Stimulated activated CD8-positive, alpha-beta memory T cell treated with anti-CD3 and anti-CD28 coated beads, Interleukin-7, amount 100 ng/mL, for 24 hours (primary cell): Measurements from ENCODE around the gene PPP1R13L.

ENCODE experiments used
- DNase-seq: peaks from one replicate; pipeline ENCODE4 v3.0.0-alpha.2; 2020; ENCODE audit warnings: low read depth

PPP1R13L gene

DNA sequence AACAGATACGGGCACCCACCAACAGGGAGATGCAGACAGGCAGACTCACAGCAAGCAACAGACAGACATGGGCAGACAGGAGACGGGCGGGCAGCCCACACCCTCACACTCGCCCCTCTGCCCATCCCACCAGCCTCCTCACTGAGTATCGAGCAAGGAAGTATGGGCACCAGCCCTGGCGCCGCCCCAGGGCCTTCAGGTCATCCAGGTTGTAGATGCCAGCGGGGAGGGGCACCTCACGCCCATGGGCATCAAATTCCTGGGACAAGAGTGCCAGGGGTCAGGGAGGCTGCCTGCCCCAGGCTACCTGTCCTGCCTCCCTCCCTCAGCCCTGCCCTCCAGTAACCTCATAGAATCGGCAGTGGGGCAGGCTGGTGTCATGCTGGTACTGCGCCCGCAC lies 40.2 kb downstream of the PPP1R13L start:
- DNase-seq, result no peak

DNA sequence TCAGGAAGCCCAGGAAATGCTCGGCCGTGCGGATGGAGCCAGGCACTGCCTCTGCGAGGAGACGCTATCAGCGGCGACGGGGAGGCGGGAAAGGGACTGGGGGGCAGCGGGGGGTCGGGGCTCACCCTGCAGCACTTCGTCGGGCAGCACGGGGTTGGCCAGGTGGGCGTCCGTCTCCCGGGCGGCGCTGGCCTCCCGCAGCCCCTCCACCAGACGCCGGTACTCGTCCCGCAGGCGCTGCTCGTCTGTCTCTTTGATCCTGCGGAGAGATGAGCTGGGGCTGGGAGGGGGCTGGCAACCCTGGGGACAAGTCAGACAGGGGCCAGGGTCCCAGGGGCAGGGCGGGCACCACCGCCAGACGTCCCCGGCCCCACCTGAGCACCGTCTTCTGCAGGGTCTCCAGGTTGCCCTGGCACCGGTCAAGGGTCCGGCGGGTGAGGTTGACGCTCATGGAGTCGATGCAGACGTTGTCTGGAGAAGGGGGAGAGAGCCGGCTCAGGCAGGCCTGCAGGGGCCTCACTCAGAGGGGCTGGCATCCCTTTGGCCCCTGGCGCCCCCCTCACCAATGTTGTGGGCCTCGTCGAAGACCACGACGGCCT lies 40.9 kb downstream of the PPP1R13L start:
- DNase-seq, result no peak

DNA sequence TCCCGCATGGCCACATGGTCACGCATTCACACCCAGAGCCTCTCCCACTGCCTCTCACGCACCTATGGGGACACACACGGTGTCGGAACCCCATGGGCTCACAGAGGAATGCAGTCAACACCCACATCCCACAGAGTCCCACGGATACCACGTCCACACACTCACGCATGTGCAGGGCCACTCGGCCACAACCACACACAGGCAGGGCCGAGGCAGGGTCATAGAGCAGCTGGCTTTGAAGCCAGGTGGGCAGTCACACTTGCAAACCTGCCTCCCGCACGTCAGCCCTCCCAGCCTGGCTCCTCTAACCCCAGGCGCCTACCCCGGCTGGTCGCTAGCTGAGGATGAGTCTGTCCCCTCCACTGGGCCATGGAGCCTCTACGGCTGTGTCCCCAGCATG lies 42.6 kb downstream of the PPP1R13L start:
- DNase-seq, result no peak

DNA sequence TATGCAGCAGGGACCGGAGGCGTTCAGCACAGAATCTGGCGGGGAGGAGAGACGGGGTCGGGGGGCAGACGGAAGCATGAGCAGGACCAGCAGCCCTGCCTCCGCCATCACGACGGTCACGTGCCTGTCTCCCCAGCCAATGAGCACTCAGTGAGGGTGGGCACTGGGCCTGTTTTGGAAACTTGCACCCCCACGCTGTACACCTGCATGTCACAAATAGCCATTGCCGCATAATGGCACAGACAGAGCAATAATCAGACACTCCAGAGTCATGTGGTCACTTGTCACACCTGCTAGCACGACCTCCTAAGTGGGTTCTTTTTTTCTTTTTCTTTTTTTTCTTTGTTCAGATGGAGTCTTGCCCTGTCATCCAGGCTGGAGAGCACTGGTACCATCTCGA lies 43.3 kb downstream of the PPP1R13L start:
- DNase-seq, result no peak

DNA sequence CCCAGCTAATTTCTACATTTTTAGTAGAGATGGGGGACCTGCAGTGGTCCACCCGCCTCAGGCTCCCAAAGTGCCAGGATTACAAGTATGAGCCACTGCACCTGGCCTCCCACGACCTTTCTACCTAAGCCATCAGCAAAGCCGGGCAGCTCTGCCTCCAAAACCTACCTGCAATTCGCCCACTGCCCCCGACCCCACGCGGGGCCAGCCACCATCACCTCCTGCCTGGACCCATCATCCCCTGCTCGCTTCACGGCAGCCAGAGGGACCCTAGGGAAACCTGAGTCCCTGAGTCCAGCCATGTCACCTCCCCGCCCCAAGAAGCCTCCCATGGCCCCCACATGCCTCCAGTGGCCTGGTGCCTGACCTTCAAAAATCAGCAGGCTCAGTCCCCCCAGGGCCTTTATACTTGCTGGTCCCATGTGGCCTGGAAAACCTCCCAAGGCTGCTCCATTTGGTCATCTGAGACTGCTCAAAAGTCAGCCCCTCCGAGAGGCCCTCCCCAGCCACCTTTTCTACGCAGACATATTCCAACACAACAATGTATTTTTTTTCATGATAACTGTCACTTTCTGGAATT lies 46.6 kb downstream of the PPP1R13L start:
- DNase-seq, result no peak

DNA sequence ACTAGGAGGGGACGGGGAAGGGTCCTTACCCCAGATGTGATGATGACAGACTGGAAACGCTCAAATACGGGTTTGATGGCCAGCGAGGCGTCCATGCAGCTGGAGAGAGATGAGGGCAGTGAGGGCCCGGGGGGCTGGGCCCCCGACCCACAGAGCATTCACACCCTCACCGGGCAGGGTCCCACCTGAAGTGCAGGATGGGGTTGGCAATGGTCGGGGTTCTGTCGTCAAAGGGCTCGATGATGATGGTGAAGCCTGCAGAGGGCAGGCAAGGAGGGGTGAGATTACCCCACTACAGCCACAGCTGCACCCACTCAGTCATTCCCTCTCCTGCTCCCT lies 47.5 kb downstream of the PPP1R13L start:
- no peak for DNase-seq

DNA sequence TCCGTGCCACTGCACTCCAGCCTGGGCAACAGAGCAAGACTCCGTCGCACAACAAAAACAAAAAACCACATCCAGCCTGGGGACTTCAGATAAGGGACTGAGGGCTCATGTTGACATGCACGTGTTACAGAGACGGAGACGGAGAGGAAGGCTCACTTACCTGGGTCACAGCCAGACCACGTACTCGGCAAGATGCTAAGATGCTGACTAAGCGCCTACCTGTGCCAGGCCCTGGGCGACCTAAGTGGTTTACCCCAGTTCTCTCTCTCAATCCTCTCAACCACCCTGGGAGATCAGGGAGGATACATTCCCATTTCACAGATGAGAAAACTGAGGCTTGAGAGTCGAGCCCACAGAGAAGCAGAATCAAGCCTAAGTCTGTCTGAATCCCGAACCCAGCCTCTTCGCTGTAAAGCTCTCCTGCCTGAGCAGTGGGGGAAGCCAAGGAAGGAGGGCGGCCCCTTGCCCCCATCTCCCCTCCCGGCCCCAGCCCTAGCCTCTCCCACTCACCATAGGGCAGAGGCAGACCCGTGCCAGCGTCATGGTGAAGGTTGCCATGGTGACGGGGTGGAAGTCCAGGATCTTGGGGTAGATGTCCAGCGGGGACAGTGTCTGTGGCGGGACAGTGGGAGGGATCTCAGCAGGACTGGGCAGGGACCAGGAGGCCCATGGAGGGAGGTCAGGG lies 48.0 kb downstream of the PPP1R13L start:
- no peak for DNase-seq

DNA sequence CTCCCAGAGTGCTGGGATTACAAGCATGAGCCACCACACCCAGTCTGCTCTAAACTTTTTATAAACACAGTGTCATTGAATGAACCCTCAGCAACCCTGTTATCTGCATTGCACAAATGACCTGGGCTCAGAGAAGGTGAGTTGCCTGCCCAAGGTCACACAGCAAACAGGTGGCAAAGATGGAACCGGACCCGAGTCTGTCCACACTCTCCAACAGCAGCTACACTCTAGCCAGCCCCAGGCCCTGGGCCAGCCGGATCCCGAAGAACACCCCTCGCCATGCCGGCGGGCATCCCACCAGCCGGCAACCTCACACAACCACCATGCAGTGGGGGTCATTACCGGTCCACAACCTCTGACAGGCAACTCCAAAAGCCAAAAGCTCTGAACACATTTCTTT lies 49.0 kb downstream of the PPP1R13L start:
- no peak for DNase-seq

DNA sequence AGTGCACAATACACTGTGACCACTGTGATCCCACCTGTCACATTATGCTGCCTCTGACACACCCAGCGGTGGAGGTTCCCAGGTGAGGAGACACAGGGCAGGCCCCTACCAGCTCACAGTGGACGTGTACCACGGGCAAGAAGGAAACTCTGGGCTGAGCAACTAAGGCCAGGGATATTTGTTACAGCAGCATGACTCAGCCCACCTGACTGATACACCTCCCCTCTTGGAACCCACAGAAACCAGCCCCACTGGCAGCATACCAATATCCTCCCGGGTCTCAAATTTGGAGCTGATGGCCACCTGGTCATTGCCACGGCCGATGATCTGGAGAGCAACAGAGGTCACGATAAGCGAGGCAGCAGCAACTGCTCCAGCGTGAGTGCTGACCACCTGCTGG lies 49.5 kb downstream of the PPP1R13L start:
- DNase-seq, result no peak

DNA sequence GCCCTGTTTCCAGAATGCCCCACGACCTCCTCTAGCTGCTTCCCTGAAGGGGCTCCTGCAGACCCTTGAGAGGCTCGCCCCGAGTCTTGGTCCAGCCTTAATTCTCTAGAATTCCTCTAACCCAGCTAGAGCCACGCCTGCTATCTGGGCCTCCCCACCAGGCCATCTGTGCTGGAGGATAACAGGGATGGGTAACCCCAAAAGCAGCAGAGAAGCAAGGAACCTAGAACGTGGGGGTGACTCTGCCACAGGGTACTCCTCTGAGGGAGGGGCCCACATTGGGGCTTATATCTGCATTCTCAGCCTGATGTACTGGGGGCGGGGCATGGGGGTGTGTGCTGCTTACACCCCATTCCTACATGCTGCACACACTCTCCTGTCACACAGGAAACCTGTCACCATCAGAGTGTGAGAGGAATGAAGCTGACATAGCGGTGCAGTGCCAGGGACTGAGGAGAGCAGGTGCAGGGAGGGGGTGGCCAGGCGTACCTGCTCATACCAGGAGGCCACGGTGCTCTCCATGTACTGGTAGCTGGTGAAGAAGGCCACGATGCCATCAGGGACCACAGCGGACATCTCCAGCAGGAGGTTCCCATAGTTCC lies 50.5 kb downstream of the PPP1R13L start:
- no peak for DNase-seq

DNA sequence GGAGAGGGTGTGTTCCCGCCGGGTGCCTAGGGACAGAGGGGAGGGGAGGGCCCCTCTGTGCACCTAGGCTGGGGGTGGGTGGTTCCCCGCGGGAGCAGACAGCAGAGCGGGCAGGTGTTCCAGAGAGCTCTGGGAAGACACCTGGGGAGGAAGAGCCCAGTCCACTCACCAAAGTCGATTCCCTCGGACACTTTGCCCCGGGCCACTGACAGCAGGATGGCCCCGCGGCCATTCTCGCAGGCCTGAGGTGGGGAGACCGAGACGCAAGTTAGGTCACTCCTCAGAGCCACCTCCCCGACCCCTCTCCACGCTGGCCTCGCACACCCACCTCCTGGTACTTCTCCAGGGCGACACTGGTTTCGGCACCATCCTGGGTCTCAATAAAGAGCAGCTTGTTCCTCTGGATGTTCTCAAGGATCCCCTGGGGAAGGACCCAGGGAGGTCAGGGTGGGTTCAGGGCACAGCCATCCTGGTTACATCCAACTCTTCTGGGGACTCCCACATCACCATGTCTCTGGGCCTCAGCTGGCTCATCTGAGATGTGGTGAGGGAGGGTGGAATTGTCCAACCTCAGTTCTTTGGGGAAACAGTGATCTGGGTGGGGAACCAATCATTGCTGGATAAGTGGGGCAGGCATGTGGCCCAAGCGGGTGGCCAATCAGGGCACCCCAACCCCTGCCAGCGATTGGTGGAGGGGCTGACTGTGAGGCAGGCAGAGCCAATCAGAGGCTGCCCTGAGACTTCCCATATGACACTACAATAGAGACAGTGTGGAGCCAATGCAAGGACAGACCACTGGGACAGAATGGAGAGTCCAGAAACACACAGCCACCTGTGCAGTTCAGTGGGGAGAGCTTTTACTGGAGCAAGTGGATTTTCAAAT lies 51.7 kb downstream of the PPP1R13L start:
- DNase-seq, result no peak

DNA sequence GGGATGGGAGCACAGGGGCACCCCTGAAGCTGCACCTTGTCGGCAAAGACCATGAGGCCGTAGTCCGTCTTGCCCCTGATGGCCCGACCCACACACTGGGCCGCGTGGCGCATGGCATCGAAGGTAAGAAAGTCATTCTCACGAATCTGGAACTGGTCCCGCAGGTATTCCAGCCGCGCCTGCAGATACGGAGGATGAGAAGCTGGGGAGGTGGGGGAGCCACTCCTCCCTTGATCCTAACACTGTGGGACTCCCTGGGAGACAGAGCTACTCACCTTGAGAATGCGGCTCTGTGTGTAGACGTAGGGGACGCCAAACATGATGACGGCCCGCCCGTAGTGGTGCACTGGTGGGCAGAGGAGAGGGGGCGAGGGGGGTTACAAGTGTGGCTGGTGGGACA lies 52.4 kb downstream of the PPP1R13L start:
- DNase-seq, result no peak

DNA sequence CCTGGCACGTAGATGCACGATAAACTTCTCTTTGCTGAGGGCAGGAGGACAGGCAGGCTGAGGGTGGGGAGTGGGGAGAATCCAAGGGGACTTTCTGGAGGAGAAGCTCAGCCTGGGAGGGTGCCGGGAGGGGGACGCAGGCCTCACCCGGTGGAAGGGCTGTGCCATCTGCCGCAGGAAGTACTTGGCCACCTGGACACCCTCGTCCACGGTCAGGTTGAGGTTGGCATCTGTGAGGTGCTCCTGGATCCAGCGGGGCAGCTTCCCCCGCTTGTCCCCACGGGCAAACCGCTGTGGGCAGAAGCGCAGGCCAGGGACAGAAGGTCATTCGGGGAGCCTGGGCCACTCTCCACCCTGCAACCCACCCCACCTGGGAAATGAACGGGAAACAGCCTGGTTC lies 52.8 kb downstream of the PPP1R13L start:
- DNase-seq, result no peak

DNA sequence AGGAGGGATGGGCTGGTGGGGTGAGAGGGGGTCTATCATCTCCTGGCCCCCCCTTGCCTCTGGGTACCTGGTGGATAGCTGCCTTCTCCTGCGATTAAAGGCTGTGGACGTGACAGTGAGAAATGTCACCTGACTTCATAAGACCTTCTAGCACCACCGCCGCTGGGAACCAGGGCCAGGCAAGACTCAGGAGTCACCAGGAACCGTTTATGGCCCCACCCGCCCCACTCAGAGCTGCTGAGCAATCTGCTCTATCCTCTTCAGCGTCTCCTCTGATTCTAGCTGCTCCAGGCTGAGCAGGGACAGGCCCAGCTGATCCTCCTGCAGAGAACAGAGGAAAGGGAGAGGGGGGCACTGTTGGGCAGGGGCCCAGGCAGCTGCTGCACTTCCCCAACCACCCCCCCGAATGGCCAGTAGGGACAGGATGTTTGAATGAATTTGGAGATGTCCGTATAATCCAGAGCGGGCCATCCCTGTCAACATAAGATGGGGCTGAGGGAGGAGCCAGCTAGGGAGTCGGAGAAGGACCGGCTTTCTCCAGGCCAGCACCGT lies 53.4 kb downstream of the PPP1R13L start:
- DNase-seq, result no peak

DNA sequence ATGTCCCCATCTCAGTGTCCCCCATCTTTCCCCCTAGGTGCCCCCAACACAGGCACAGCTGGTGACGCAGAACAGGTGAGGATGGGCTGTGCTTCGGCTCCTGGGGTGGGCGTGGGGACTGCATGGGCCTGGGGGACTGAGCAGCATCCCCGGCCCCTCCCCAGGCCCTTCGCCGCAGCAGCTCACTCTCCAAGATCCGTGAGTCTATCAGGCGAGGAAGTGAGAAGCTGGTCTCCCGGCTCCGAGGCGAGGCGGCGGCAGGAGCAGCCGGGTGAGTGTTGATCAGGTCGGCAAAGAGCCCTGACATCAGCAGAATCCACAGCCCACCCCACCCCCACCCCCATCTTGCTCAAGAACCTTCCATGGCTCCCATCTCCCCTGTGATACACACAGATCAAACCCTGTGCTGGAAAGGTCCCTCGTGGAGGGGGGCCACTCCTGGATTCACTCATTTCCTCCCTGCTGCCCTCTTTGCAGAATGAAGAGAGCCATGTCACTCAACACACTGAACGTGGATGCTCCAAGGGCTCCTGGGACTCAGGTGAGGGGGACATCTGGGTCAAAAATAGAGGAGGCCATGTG lies 54.3 kb downstream of the PPP1R13L start:
- DNase-seq, result no peak

DNA sequence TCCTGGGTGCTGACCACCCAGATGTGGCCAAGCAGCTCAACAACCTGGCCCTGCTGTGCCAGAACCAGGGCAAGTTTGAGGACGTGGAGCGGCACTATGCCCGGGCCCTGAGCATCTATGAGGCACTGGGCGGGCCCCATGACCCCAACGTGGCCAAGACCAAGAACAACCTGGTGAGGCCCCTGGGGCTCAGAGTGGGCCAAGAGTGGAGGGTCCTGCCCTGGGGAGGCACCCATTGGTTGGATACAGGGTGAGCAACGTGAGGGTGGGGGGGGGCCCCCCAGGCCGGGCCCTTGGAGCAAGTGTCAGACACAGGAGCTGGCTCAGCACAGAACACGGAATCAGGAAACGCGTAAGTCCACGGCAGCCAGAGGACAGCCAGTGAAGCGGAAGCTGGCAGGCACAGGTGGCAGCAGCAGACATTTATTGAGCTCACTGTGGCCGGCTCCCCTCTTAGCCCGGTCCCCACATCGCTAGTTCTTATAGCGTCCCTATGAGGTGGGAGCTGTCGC lies 55.4 kb downstream of the PPP1R13L start:
- DNase-seq, result no peak

DNA sequence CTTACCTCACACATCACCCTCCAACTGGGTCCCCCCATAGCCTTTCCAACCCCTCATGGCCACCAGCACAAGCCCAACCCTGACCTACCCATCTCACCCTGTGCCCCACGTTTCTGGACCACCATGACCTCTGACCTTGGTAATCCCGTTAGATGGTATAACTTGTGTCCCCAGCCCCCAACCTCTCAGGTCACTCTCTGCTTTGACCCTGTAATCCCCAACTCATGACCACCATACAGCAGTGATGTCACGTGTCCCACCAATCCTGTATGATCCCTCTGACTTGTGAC lies 55.8 kb downstream of the PPP1R13L start:
- no peak for DNase-seq

DNA sequence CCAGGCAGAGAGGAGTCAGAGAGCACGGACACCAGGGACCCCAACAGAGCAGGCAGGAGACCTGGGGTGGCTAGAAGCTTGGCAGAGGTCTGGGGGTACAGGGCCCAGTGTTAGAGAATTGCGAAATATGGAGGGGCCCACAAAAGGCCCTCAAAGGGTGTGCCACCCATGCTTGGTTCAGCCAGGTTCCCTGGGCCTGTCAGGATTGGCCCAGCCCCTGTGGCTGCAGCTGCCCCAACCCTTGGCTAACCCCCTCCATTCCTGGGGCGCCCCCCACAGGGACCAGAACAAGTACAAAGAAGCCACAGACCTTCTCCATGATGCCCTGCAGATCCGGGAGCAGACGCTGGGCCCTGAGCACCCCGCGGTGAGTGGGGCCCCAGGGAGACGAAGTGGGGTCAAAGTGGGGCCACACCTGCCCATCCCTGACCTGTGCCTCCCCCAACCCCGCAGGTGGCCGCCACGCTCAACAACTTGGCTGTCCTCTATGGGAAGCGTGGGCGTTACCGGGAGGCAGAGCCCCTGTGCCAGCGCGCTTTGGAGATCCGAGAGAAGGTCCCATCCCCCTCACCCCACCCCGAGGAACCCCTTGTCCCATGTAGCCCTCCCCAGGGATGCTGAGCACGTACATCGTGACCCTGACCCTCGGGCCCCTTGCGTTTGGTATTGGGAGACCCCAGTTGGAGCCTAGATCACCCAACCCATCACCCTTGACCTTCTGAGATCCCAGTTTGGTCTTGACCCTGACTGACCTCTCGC lies 56.3 kb downstream of the PPP1R13L start:
- DNase-seq, result no peak

DNA sequence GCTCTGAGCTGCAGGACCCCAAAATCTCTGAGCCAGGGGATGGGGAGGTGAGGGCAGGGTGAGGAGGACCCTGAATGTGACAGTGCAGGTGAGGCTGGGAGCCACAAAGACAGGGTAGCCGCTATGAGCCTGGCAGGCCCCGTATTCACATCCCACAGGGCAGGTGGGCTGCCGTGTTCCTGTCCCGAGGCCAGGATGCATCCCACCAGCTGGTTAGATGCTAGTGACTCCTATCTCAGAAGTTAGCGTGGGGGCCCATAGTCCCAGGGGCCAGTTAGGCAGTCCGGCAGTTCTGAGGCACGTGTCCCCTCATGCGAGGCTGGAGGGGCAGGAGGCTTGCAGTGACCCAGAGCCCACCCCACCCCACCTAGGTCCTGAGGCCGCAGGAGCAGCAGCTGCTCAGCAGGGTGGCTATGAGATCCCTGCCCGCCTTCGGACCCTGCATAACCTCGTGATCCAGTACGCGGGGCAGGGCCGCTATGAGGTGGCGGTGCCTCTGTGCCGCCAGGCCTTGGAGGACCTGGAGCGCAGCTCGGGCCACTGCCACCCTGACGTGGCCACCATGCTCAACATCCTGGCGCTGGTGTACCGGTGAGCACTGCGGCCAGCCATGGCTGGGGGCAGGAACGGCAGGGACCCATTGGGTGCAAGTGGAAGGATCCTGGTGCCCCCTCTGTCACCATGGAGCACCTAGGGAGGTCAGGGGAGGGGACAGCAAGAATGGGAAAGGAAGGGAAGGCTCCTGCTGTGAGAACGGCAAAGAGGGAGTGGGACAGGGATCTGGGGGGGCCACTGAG lies 57.1 kb downstream of the PPP1R13L start:
- no peak for DNase-seq

DNA sequence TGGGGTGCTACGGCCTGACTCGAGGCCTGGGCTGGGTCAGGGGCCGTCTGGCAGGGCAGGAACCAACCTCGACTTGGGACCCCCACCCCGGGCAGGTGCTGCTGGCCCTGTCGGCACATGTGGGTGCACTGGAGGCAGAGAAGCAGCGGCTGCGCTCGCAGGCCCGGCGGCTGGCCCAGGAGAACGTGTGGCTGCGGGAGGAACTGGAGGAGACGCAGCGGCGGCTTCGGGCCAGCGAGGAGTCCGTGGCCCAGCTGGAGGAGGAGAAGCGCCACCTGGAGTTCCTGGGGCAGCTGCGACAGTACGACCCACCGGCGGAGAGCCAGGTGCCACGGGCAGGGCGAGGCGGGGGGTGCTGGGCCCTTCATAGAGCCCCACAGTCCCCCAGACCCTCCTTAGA lies 58.4 kb downstream of the PPP1R13L start:
- DNase-seq, result no peak
